NCI-H2081 treated with DMSO at 0.1 percent for 48 hours (cell line): Measurements from ENCODE around the gene MYO1G.
"Not testable (repeated sequence)": the region's sequence is repeated elsewhere in the genome, so short reads cannot be mapped to it uniquely, and the experiment has no call there.

Experiments used
- DNase-seq: peaks from one replicate; lab custom pipeline; 2025; lab: John Stamatoyannopoulos, UW

The MYO1G gene

DNA sequence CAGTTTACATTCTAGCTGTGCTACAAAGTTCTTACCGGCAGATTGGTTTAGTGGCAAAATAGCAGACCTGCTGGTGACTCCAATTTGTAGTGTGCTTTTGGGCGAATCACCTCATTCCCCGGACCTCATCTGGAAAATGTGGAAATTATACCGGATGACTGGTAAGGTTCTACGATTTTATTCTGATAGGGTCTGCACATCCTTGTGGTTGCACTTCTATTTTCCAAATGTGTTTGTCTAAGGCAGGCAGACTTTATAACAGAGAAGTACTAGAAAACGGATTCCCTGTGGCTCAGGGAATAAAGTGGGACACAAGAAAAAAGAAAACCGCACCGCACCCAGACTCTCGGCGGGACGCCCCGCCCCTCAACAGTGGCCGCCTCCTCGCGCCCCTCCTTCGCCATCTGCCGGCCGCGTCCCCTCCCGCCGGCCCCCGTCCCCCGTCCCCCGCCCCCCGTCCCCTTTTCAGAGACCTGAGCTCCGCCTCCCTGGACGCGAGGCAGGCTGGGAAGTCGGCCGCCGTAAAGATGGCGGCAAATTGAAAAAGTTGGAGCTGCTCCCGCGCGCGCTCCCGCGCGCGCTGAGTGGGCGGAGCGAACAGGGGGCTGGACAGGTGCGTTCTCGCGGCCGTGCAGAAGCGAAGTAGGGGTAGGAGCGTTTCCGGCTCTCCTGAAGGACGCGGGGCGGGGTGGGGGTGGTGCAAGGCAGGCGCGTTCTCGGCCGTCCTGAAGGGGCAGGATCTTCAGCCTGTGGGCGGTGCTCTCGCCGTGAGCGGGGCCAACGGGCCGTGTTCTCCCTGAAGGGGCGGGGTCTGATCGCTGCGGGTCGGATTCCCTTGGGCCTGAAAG is 20.7 kb upstream of the MYO1G start:
- DNase-seq = peak; percentile 100

DNA sequence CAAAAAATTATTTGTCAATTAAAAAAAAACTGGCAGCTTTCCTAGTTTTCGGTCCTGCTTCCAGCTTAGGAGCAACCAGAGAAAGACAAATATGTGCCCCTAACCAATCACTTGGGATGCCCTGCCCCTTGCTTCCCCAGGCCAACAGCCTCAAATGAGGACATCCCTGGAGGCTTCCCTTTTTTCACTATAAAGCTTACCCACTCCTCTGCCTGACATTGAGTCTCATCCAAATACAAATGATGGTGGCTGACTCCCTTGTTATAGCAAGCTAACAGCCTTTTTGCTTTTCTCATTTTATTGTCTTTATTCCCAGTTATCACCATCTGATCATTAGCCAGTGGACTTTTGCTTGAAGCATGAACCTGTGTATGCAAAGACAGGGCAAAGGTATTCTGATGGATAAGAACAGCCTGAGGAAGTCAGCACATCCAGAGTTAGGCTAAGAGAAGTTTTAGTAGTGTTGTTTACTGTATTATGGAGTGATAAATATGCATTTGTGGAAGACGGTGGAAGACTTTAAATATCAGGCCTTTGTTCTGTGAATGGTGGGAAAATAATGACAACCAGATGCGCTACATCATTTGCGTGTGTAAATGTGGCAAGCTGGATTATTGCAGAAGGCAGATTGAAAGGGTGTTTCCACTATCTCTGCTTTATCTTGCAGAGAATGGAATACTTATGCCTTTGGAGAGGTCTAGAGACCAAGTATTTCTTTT is 19.5 kb upstream of the MYO1G start:
- no peak for DNase-seq

- DNase-seq = no peak
Observed at GRCh38 chr7:44995555-44996493, 17.0 kb upstream of the MYO1G start.

DNA sequence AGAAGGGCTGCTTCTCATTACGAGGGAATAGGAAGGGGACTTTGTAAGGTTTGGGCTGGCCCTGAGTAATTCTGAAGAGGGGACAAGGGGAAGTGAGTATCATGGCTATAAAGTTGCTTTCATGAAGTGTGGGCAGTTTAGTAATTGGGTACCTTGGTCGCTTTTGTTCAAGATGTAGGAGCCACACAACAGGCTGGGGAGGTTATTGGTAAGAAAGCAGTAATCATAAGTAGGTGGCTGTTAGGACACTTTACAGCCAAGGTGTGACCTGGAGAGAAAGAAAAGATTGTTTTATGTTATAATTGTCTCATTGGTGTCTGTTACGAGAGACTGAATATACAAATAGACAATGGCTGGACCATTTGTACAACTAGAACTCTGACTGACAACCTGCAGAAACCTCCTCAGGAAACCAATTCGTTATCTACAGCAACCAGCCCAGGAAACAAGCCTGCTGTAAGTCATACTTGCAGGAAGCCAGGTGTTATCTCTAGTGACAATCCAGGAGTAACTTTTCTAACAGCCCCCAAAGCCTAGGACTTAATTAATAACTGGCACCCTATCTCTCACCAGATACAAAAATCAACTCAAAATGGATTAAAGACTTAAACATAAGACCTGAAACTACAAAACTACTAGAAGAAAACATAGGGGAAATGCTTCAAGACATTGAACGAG is 16.2 kb upstream of the MYO1G start:
- no peak for DNase-seq

DNA sequence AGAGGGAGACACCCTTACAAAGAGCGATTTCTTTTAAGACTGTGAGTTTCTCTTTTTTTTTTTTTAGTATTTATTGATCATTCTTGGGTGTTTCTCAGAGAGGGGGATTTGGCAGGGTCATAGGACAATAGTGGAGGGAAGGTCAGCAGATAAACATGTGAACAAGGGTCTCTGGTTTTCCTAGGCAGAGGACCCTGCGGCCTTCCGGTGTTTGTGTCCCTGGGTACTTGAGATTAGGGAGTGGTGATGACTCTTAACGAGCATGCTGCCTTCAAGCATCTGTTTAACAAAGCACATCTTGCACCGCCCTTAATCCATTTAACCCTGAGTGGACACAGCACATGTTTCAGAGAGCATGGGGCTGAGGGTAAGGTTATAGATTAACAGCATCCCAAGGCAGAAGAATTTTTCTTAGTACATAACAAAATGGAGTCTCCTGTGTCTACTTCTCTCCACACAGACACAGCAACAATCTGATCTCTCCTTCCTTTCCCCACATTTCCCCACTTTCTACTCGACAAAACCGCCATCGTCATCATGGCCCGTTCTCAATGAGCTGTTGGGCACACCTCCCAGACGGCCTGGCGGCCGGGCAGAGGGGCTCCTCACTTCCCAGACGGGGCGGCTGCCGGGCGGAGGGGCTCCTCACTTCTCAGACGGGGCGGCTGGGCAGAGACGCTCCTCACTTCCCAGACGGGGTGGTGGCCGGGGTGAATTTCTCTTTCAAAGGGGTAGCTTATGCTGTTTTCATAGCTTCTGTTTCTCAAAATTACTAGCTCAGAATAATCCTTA is 13.4 kb upstream of the MYO1G start:
- not testable (repeated sequence) for DNase-seq

DNA sequence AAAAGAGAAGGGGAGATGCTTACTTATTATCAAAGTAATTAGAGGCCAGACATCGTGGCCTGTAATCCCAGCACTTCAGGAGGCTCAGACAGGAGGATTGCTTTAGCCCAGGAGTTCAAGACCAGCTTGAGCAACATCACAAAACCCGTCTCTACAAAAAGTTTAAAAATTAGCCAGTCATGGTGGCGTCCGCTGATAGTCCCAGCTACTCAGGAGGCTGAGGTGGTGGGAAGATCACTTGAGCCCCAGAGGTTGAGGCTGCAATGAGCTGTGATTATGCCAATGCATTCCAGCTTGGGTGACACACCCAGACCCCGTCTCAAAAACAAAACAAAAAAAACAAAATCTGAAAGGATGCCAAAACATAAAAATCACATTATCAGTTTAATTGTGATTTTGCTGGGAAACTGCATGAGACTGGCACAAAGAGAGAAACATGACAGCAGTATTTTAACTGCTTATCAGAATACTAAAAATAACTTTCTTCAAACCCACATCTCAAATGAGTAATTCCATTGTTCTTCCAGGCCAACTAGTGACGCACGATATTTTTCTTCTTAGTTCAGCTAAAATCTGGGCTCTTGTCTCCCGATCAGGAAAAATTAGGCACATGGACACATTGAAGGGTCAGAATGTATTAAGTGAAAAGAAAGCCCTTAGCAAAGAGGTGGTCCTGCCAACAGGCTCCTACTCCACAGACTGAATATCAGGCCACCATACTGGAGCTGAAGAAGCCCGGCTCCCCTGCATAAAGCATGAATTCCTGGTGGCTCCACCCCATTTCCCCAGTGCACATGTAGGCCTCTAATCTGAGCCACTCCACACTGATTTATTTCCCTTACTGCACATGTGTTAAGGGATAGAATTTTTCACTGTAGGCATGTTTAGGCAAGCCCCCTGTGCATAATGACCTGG is 11.6 kb upstream of the MYO1G start:
- no peak for DNase-seq

DNA sequence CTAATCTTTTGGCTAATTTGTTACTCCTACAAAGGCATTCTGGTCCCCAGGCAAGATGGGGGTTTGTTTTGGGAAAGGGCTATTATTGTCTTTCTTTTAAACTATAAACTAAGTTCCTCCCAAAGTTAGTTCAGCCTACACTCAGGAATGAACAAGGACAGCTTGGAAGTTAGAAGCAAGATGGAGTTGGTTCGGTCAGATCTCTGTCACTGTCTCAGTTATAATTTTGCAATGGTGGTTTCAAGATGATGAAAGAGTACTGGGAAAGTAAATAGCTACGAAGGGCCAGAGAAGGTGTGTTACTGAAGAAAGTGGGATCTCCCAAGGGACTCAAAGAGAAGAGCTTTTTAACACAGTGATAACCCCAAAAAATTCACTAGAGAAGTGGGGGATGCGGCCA is 10.3 kb upstream of the MYO1G start:
- no peak for DNase-seq

- no peak for DNase-seq
Observed at GRCh38 chr7:44988701-44989100, 9.9 kb upstream of the MYO1G start.

DNA sequence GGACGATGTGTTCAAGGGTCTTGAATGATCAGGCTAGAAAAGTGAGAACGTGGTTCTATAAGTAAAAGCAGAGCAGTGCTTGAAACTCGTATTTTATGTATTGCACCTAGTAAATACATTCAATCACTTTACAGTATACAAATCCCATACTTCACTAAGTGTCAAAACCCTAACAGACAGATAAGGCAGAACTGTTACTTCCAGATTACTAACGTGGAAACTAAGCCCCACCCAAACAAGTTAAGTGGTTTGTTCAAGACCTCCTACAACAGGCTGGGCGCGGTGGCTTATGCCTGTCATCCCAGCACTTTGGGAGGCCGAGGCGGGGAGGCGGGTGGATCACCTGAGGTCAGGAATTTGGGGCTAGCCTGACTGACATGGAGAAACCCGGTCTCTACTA is 9.2 kb upstream of the MYO1G start:
- no peak for DNase-seq

DNA sequence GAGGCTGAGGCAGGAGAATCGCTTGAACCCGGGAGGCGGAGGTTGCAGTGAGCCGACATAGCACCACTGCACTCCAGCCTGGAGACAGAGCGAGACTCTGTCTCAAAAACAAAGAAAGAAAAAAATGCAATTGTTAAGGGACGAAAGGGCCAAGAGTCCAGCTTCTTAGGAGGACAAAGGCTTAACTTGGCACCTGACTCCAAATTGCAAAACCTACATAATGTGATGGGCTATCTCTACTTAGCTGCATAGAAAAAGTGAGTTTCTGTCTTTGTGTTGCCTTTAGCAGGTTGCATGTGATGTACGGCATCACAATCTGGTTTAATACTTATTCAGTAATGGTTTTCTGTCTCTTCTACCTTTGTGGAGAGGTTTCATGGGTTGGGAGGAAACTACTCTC is 8.6 kb upstream of the MYO1G start:
- no peak for DNase-seq

- DNase-seq = peak; percentile 80
Observed at GRCh38 chr7:44986218-44987053, 7.6 kb upstream of the MYO1G start.

GRCh38 chr7:44985900-44986217 is 7.0 kb upstream of the MYO1G start:
- no peak for DNase-seq

DNA sequence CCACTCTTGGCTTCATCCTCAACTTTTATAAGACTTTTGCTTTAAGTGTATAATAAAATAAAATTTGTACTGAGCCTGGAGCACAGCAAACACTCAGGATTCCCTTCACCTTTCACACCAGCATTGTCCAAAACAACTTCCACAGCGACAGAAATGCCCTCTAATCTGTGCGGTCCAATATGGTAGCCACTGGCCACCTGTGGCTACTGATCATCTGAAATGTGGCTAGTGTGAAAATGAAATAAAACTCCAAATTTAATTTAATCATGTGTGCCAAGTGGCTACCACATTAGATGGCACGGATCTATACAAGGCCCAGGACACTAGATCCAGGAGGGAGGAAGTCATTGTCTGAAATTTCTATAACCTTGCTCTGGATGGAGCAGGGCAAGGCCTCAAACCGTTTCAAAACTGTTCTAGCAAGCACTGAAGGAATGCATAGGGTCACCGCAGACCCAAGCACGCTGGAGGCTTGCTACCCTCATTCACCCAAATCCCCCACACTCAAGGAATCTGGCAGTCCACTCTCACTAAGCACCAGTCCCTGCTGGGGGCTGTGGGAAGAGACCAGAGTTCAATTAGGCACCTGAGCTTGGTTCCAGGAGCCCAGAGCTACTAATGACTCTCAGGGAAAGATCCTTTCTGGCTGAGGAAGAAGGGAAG is 6.3 kb upstream of the MYO1G start:
- no peak for DNase-seq

GRCh38 chr7:44984478-44984758 is 5.6 kb upstream of the MYO1G start:
- no peak for DNase-seq

DNA sequence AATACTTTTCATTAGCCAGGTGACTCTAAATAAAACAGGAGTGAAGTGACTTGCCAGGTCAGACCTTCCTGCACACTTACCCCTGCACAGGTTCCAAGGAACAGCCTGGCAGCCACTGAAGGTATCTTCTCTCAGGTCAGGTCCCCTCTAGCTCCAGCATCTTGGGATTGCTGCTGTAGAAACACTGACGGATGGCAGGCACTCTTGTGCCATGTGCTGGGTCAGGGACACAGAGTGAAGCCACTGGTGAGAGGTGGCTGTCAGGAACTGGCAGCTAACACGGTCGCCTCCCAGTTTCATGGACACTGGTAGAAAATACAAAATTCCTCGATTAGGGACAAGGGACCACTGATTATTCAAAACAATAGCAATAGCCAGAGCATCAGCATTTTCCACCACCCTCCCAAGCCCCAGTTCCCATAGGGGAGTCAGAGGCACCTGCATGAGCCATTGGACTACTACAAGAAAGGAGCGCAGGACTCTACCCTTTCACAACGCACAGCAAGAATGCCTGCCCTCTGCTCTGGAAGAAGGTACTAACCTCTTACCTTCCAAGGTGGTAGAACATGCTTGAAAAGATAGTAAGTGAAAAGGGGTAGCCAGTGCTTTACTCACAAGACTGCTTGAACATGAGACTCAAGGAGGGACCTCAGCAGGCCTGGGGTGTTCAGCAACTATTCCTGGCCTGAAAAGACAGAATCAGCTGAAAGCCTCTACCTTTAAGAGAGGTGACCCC is 5.1 kb upstream of the MYO1G start:
- no peak for DNase-seq

DNA sequence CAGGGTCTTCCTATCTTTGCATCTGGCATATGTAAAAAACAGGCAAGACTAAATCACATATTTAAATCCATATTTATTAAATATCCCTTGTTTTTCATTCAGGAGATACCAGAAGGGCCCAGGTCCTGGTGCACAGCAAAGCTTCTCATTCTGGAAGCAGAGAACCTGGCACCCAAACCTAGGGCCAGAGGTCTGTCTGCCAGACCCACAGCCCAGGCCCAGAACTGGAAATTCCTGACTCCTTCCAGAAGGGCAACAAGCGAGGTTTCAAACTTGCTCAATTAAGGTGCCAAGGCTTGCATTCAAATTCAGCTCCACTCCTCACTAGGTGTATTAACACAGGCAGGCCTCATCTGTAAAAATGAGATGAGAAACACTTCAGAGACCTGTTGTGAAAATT is 4.2 kb upstream of the MYO1G start:
- no peak for DNase-seq

DNA sequence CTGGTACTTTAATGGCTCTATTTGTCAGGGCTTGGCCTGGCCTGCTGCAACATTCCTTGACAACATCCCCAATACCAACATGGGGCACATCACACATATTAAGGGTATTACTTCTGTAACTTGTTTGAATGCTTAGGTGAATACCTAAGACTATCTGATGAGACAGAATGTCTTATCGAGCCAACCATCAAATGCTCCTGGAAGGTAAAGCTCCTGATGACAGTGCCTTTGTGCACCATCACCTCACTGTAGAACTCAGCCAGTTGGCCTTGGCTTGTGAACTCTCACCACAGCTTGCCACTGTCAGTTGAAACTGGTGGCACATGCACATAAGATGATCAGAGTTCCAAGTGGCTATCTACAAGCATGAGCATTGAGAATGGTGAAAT is 3.7 kb upstream of the MYO1G start:
- no peak for DNase-seq

DNA sequence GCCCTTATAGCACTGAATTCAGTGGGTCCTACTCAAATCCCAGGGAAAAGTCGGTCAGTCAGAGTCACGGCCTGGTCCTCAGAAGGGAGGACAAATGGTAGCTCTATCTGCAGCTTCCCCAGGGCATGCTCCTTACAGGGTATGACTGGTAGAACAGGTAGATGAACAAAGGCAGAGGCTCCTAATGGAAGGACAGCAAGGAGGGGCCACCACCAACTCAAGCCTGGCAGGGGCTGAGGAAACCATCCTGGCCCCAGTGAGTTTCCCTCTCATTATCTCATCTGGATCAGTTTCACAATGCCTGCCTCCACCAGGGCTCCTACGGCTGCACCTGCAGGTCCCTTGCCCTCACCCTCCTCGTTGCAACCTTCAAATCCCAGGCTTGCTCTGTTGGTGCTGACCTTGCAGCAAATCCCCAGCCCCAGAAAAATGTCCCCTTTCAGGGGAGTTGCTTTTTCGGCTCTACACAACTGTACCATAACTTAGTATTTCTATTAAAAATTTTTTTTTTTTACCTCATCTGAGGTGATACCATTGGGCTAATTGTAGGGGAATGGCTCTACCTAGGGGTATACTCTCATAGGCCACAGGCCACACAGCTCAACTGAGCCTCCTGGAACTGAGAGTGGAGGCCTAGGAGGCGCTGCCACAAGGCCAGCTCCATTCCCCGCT is 2.4 kb upstream of the MYO1G start:
- DNase-seq = no peak
